Metanephros (tissue), 1 donor: Measurements from ENCODE around the gene NR2F1. TPM values are rescaled to one million over a fixed set of nuclear protein-coding genes. Genes with fewer than 3 reads are reported as not detected.

Experiments used
- total RNA-seq: library from RNA; depleted of rRNA; stranded (reverse); fragments of >200 nt; gene quantifications from one replicate; pipeline ENCODE4 v1.2.3, GENCODE V29; 2014

The NR2F1 gene
- 292 TPM for total RNA-seq

DNA sequence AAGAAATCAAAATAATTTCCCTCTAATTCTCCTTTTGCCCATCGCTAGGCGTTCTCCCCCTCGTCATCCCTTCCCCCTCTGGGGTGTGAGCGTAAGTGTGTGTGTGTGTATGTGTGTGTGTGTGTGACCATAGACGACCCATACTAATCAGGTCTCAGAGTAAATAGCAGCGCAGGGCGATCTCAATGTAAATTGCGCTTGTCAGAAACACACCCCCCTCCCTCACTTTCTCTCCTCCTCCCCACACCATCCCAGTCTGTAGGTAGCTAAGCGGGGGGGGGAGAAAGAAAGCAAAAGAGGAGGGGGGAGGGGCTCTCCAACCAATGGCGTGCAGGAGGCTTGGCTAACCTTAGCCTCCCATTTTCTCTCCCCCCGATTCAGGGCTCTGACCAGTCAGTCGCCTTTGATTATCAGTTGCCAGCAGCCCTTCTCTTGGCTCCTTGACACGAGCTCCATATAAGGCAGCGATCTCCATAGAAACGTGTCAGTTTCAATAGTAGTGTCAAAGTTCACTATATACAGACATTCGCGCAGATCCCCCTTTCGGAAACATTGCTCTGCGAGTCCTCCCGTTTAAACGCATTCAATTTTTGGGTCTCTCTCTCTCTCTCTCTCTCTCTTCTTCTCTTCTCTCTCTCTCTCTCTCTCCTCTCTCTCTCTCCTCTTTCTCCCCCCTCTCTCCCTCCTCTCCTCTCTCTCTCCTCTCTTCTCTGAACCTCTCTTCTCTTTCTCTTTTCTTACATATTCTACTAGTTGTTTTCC lies at the start of gene NR2F1:
TSS of gene NR2F1 (plus strand) at position 546 of the 762 bp plus-strand sequence. CDS start 1,802 bp downstream, outside the sequence.

GRCh38 chr5:93580927-93581445 lies 2.0 kb upstream of the NR2F1 start, which contains the start of gene NR2F1-AS1:
TSS of gene NR2F1-AS1 (minus strand) at chr5:93581219.

Other genes starting within 250 kb of the NR2F1 start
- 43.2 TPM for gene NR2F1-AS1, start 2.0 kb upstream of the NR2F1 start, total RNA-seq
- gene POU5F2, start 158.4 kb downstream of the NR2F1 start, total RNA-seq, result 5.1 TPM